Kidney (tissue), 14 donors: ENCODE measurements around the gene ARL8A. TPM values are rescaled to one million over a fixed set of nuclear protein-coding genes. Genes with fewer than 3 reads are reported as not detected.
A peak's percentile ranks its signal among the peaks of the same experiment; 100 is the strongest.
"Not testable (repeated sequence)": the region's sequence is repeated elsewhere in the genome, so short reads cannot be mapped to it uniquely, and the experiment has no call there.

Source experiments
- DNase-seq, 5 donors: peaks; one replicate each; pipeline ENCODE4 v3.0.0-alpha.2; 2013 to 2020
- FAIRE-seq: peaks from 2 replicates; lab custom pipeline; 2012; peaks lifted over from hg19 to GRCh38; lab: Jason Lieb, UNC
- H3K27ac ChIP-seq, 2 donors: one replicate each; pipeline ENCODE4 v1.7.0; 2013; ENCODE audit warnings: low read depth in 2 of 2, low read length in 2 of 2, inconsistent platforms in 1 of 2
- H3K27me3 ChIP-seq: one replicate; pipeline ENCODE4 v1.7.1; 2013; ENCODE audit warnings: low read length, inconsistent platforms; ENCODE audit not compliant: control insufficient read depth, insufficient read depth
- H3K36me3 ChIP-seq, 3 donors: one replicate each; pipeline versions ENCODE4 v1.7.0 to v1.7.1; 2013; ENCODE audit warnings: low read length in 3 of 3, control low read depth in 1 of 3, inconsistent platforms in 1 of 3; ENCODE audit not compliant: insufficient read depth in 3 of 3, control insufficient read depth in 2 of 3
- H3K4me1 ChIP-seq, 3 donors: one replicate each; pipeline versions ENCODE4 v1.7.0 to v1.7.1; 2013; ENCODE audit warnings: low read length in 3 of 3, inconsistent platforms in 1 of 3, low read depth in 1 of 3; ENCODE audit not compliant: control insufficient read depth in 2 of 3, insufficient read depth in 2 of 3
- H3K4me3 ChIP-seq, 3 donors: one replicate each; pipeline versions ENCODE4 v1.7.0 to v1.8.1; 2013; ENCODE audit warnings: low read length in 3 of 3, control low read depth in 1 of 3, inconsistent platforms in 1 of 3
- H3K9ac ChIP-seq, 3 donors: one replicate each; pipeline versions ENCODE4 v1.7.0 to v1.7.1; 2013; ENCODE audit warnings: low read length in 3 of 3, control low read depth in 1 of 3, inconsistent platforms in 1 of 3
- H3K9me3 ChIP-seq, 3 donors: one replicate each; pipeline versions ENCODE4 v1.7.0 to v1.7.1; 2013; ENCODE audit warnings: low read length in 3 of 3, control low read depth in 1 of 3, inconsistent platforms in 1 of 3; ENCODE audit not compliant: control insufficient read depth in 2 of 3, insufficient read depth in 1 of 3
- intact Hi-C: fragments of 100-400 bp; cut with DNase I; formaldehyde crosslinking; loops from one replicate; pipeline ENCODE4 v1.11.1; 2022
- polyA plus RNA-seq: library from polyadenylated mRNA; stranded (reverse); fragments of 350-450 nt; fragmentation: Illumina TruSeq; extraction: RNeasy Lipid Tissue Mini Kit (QIAGEN cat#74804); gene quantifications from one replicate; pipeline ENCODE4 v1.2.3, GENCODE V29; 2014; ENCODE audit warnings: low read depth, low replicate concordance; ENCODE audit not compliant: insufficient read depth
- total RNA-seq: library from RNA; stranded (reverse); fragmentation: NEBNext Ultra II Directional; extraction: Animal tissue kit (Norgen Biotek cat#: 25700); gene quantifications from one replicate; pipeline ENCODE4 v1.2.1, GENCODE V29; 2021
- TF ChIP-seq, protein P1 (sequence below): IDR thresholded peaks from 3 replicates; pipeline ENCODE4 v1.5.1; 2012; ENCODE audit warnings: mild to moderate bottlenecking, moderate library complexity, borderline replicate concordance; ENCODE audit not compliant: insufficient read depth; ENCODE audit errors: extremely low read depth
- donor health status: control.
- donor health status: control.
- donor health status: control.
- donor health status: control.
- donor health status: control.
- donor health status: DM: yes; HTN: yes; CAD: no.
- donor health status: Normal renal cell carcinoma (clear cell type).

Gene ARL8A
- total and polyA plus RNA-seq, 2 donors from 2014 or later, result 60.8 to 72.2 TPM

GRCh38 chr1:202182040-202182877 is 37.7 kb upstream of the ARL8A start:
- no peak for FAIRE-seq
- TF ChIP-seq, protein P1, sequence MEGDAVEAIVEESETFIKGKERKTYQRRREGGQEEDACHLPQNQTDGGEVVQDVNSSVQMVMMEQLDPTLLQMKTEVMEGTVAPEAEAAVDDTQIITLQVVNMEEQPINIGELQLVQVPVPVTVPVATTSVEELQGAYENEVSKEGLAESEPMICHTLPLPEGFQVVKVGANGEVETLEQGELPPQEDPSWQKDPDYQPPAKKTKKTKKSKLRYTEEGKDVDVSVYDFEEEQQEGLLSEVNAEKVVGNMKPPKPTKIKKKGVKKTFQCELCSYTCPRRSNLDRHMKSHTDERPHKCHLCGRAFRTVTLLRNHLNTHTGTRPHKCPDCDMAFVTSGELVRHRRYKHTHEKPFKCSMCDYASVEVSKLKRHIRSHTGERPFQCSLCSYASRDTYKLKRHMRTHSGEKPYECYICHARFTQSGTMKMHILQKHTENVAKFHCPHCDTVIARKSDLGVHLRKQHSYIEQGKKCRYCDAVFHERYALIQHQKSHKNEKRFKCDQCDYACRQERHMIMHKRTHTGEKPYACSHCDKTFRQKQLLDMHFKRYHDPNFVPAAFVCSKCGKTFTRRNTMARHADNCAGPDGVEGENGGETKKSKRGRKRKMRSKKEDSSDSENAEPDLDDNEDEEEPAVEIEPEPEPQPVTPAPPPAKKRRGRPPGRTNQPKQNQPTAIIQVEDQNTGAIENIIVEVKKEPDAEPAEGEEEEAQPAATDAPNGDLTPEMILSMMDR, result no peak
- no peak overlapping the region for H3K9ac ChIP-seq
- no peaks in the 10 kb centered on the region for H3K9me3 ChIP-seq
- no peak overlapping the region for H3K27ac ChIP-seq
- H3K4me3 ChIP-seq, result no peak overlapping the region
- intact Hi-C loops, result loop anchor here (5.0 to 10.0 kb wide), 2 partner anchors 130 to 533 kb away; partner anchors contain the start of gene SYT2
- no peaks in the 10 kb centered on the region for H3K4me1 ChIP-seq
- no peak for DNase-seq
- no peaks in the 10 kb centered on the region for H3K36me3 ChIP-seq
- no peaks in the 10 kb centered on the region for H3K27me3 ChIP-seq

GRCh38 chr1:202181586-202181985 is 37.0 kb upstream of the ARL8A start:
- FAIRE-seq (no peak), DNase-seq (peak in 1 of 5 donors; percentile 54)
- Histone ChIP-seq H3K4me3 (no peak overlapping the region), H3K27ac (no peak overlapping the region), H3K36me3 (no peaks in the 10 kb centered on the region), H3K27me3 (no peaks in the 10 kb centered on the region), H3K4me1 (no peaks in the 10 kb centered on the region), H3K9me3 (no peaks in the 10 kb centered on the region), H3K9ac (no peak overlapping the region)
- intact Hi-C loops, result loop anchor here (5.0 to 10.0 kb wide), 2 partner anchors 131 to 533 kb away; partner anchors contain the start of gene SYT2
- TF ChIP-seq, protein P1, result no peak

GRCh38 chr1:202180751-202181139 is 36.2 kb upstream of the ARL8A start:
- intact Hi-C loops, result loop anchor here (5.0 to 10.0 kb wide), 2 partner anchors 132 to 534 kb away; partner anchors contain the start of gene SYT2
- not testable (repeated sequence) for H3K9me3 ChIP-seq, H3K27me3 ChIP-seq, H3K36me3 ChIP-seq, H3K9ac ChIP-seq, H3K4me3 ChIP-seq, H3K27ac ChIP-seq, DNase-seq, FAIRE-seq, H3K4me1 ChIP-seq

DNA sequence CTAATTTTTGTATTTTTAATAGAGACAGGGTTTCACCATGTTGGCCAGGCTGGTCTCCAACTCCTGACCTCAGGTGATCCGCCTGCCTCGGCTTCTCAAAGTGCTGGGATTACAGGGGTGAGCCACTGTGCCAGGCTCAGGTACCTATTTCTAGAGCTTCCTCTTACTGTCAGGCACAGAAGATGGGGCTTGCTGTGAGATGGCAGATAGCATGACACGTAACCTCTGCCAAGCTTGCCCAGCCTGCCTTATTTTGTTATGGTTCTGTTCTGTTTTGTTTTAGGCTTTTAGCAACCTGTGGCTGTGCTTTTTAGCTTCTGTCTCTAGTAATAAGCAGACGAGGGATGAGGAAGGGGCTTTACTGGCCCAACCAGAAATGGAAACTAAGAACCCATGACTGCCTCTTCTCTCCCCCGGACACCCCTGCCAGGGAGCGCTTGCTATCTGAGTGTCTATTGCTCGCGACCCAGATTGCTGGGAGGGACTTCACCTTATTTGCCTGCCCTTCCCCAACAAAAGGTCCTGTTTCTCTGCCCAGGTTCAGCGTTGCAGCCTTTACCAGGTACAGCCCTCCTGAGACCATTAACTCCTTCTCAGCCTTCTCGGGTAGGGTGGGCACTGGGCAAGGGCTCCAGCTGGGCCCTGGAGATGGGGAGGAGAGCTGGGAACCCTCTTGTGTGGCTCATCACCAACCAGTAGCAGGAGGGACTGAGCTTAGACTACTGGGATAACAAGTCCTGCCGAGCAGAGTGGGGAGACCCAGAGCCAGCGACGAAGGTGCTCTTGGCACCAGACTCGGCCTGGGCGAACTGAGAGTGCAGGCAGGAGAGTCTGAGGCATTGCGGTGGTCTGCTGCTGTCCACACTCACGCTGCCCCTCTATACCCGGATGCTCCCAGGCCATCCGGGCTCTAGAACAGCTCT is 35.6 kb upstream of the ARL8A start:
- no peaks in the 10 kb centered on the region for H3K36me3 ChIP-seq
- TF ChIP-seq, protein P1, result no peak
- intact Hi-C loops, result loop anchor here (5.0 to 10.0 kb wide), 2 partner anchors 132 to 535 kb away; partner anchors contain the start of gene SYT2
- H3K4me3 ChIP-seq, result no peak overlapping the region
- no peaks in the 10 kb centered on the region for H3K27me3 ChIP-seq
- DNase-seq, result no peak
- no peak for FAIRE-seq
- no peak overlapping the region for H3K9ac ChIP-seq
- no peaks in the 10 kb centered on the region for H3K9me3 ChIP-seq
- no peak overlapping the region for H3K27ac ChIP-seq
- no peaks in the 10 kb centered on the region for H3K4me1 ChIP-seq
